ENCODE results near the gene CLINT1. TPM values are rescaled to one million over a fixed set of nuclear protein-coding genes. Genes with fewer than 3 reads are reported as not detected.

Gene CLINT1
- total and polyA plus RNA-seq, 3 donors from 2014 or later: 45.4 to 93.7 (median 84.9) TPM

DNA sequence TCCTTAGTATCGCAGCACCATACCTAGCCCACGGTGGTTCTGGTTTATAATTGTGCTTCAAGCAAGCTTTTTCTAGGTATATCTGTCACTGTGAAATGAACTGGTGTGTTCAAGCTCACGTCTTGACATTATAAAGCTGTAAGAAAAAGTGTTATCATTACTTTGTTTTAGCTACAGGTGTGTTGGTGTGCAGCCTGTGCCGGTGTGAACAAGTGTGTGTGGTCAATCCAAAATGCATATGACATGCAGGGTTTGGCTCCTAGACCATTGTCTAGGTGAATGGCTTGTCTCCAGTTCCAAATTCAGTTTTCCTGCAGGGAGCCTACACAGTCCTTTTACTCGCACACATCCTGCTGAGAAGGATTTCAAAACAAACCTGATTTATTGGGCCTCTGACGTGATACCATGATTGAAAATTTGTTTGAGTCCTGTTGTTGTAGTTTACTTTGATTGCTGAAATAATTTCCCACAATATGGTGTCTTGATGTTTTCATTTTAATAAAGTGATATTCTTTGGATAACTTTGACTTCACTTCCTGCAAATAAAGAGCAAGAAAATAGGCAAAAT, 111.7 kb downstream of the CLINT1 start:
- H3K27ac ChIP-seq: no peak overlapping the region
- no peak for TF ChIP-seq CTCF (IDR thresholded peaks at IDR 0.05)
- TF ChIP-seq POLR2A (IDR thresholded peaks at IDR 0.05): no peak
- peaks cover 8% of the 10 kb centered on the region for H3K4me1 ChIP-seq

DNA sequence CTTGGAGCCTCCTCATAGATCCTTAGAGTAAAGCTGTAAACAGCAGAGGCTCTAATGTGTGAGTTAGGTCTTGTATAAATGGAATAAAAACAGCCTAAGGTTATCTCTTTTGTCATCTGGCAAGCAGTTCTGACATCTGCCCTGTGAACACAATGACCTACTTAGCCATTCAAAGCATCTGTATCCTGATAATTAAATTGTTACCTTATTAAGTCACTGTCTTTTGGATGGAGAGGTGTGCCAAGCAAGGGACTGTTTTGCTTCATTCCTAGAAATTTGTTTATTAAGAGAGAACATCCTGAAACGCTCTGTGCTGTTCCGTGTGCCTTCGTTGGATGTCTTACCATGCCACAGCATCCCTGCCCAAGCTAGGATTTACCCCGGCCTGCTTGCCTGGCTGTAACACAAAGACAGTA, 113.9 kb downstream of the CLINT1 start:
- H3K9me3 ChIP-seq: no peaks in the 10 kb centered on the region
- no peak for DNase-seq
- H3K36me3 ChIP-seq (ENCODE audit: low read depth, missing control alignments): no peaks in the 10 kb centered on the region
- H3K4me1 ChIP-seq: peaks cover 8% of the 10 kb centered on the region
- intact Hi-C loops (cut with DNase I; ENCODE audit: low total_unique reads): no loop called here
- TF ChIP-seq CTCF (IDR thresholded peaks at IDR 0.05) (no peak), POLR2A (IDR thresholded peaks at IDR 0.05) (no peak)
- peak overlapping the region in 1 of 2 donors; percentile 76 for H3K4me3 ChIP-seq
- H3K27ac ChIP-seq: no peak overlapping the region
- 38 to 39% methylated on average over 4 of the region's 4 CpGs for WGBS, 2 donors
- H3K27me3 ChIP-seq: no peaks in the 10 kb centered on the region

More for the DNA sequence above, 111.7 kb downstream of the CLINT1 start:
- Histone ChIP-seq H3K27me3 (no peaks in the 10 kb centered on the region), H3K36me3 (ENCODE audit: low read depth, missing control alignments) (no peaks in the 10 kb centered on the region), H3K9me3 (no peaks in the 10 kb centered on the region), H3K4me3 (no peak overlapping the region)
- intact Hi-C loops (cut with DNase I; ENCODE audit: low total_unique reads): no loop called here
- no peak for DNase-seq
- WGBS, 2 donors: 86 to 88% methylated on average over 6 of the region's 6 CpGs

- intact Hi-C loops (cut with DNase I; ENCODE audit: low total_unique reads): no loop called here
- Histone ChIP-seq H3K27ac (peak overlapping the region in 1 of 2 donors; percentile 56), H3K9me3 (no peaks in the 10 kb centered on the region), H3K4me3 (peak overlapping the region; percentile 76 to 86), H3K4me1 (peaks cover 8% of the 10 kb centered on the region), H3K27me3 (no peaks in the 10 kb centered on the region), H3K36me3 (ENCODE audit: low read depth, missing control alignments) (no peaks in the 10 kb centered on the region)
- TF ChIP-seq POLR2A (IDR thresholded peaks at IDR 0.05): no peak
- no peak for TF ChIP-seq CTCF (IDR thresholded peaks at IDR 0.05)
- DNase-seq: no peak
- 4 to 5% methylated on average over 18 to 56 of the region's 56 CpGs for WGBS, 2 donors
These were observed 114.6 kb downstream of the CLINT1 start for GRCh38 chr5:157744051-157745011.

DNA sequence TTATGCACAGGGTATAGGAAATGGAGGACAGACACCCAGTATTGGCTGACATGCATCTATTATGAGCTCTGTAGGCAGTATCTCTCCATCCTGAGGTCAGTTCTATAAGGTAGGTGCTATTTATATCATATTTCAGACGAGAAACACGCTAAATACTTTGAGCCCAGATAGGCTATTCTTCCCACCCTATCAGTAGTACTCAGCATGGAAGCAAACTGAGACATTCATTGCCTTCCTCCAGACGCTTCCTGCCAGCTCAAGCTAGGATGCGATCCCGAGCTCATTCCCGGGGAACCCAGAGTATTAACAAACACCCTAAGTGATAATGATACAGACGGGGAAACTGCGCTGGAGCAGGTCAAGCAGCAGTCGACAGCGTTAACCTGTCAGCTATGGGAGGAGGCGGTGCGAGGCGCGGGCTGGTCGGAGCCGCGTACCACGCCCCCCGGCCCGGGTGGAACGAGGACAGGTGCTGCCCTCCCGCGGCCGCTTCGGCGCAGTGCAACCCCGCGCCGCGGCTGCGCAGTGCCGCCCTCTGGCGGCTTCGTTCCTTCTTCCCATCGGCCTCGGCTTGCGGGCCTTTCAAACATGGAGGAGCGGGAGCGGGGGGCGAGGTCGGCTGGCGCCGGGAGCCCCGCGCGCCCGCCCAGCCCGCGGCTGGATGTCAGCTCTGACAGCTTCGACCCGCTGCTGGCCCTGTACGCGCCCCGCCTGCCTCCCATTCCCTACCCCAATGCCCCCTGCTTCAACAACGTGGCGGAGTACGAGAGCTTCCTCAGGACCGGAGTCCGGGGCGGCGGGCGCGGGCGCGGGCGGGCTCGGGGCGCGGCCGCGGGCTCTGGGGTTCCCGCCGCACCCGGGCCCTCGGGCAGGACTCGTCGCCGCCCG, 115.5 kb downstream of the CLINT1 start, which contains the start of gene LSM11:
Gene LSM11 (plus strand): TSS at position 550 of the 888 bp plus-strand sequence. CDS start 39 bp downstream, at position 589.
- Histone ChIP-seq H3K27me3 (no peaks in the 10 kb centered on the region), H3K9me3 (no peaks in the 10 kb centered on the region), H3K4me3 (peak within 1 kb of the TSS; percentile 76 to 86), H3K4me1 (peaks cover 8% of the 10 kb centered on the region), H3K27ac (peak within 1 kb of the TSS in 1 of 2 donors; percentile 56), H3K36me3 (ENCODE audit: low read depth, missing control alignments) (no peaks in the 10 kb centered on the region)
- peak; percentile 94 for DNase-seq
- WGBS, 2 donors: 0% methylated on average over 6 to 63 of the region's 79 CpGs
- TF ChIP-seq CTCF (IDR thresholded peaks at IDR 0.05): peak; percentile 94 to 99 (median 96)
- TF ChIP-seq POLR2A (IDR thresholded peaks at IDR 0.05): no peak
- intact Hi-C loops (cut with DNase I; ENCODE audit: low total_unique reads): no loop called here
